GM21786 (cell line): ENCODE measurements around the gene CRLF2.
"Not testable (repeated sequence)": the region's sequence is repeated elsewhere in the genome, so short reads cannot be mapped to it uniquely, and the experiment has no call there.

Experiments
- ATAC-seq: cut with Tn5 transposase; IDR thresholded peaks from one replicate; pipeline ENCODE4 v1.9.1; 2021; ENCODE audit not compliant: unreplicated experiment

Gene CRLF2

DNA sequence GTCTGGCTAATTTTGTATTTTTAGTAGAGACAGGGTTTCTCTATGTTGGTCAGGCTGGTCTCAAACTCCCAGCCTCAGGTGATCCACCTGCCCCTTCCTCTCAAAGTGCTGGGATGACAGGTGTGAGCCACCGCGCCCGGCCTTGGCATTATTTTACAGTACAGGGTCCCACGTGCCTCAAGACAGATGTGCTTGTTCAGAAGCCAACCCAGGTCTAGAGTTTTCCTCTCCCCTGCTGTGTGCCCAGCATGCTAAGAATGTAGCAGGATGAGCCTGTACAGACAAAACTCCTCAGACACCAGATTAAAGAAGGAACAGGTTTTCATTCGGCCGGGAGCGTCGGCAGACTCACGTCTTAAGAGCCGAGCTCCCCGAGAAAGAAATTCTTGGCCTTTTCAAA is 42.2 kb downstream of the CRLF2 start:
- ATAC-seq, result no peak

GRCh38 chrX:1169189-1169588 is 43.3 kb downstream of the CRLF2 start:
- ATAC-seq, result no peak

GRCh38 chrX:1167918-1168481 is 44.4 kb downstream of the CRLF2 start:
- ATAC-seq, result no peak

DNA sequence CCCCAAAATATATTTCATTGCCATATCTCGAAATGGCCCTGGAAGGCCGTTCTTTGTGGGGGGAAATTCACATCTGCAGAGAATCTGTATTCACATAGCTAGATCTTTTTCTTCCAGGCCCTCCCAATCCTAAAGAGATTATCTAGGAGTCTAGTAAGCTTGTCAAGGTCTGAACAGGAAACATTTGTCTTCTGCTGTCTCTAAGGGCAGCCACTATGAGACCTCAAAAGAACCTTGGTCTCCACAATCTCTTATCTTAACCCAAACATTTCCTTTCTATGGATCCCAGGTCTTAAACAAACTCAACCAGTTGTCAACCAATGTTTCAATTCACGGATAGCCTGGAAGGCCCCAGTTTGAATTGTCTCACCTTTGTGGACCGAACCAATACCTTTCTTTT is 45.0 kb downstream of the CRLF2 start:
- ATAC-seq, result no peak

DNA sequence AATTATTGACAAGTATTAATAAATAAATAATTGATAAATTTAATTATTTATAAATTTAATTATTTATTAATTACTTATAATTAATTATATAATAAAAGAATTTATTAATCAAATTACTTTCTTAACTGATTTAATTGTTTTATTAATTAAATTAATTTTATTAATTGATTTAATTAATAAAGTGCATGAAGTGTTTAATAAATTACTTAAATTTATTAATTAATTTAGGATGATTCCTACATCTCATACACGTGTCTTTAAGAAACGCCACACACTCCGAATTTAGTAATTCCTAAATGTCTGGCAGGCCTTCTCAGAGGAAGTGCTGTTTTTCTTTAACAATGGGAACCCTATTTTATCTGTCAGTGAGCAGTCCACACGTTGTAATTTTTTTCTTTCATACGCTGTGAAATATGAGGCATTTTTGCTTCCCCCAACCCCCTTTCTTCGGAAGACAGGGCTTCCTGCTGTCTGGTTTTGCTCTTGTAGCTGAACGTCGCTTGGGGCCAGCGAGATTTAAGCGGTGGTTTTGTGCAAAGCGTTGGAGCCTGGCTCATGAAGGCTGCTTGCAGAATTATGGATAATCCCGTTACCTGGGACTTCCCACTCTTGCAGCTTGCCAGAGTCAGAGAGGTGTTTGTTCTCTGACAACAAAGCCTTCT is 46.8 kb downstream of the CRLF2 start:
- ATAC-seq, result no peak

DNA sequence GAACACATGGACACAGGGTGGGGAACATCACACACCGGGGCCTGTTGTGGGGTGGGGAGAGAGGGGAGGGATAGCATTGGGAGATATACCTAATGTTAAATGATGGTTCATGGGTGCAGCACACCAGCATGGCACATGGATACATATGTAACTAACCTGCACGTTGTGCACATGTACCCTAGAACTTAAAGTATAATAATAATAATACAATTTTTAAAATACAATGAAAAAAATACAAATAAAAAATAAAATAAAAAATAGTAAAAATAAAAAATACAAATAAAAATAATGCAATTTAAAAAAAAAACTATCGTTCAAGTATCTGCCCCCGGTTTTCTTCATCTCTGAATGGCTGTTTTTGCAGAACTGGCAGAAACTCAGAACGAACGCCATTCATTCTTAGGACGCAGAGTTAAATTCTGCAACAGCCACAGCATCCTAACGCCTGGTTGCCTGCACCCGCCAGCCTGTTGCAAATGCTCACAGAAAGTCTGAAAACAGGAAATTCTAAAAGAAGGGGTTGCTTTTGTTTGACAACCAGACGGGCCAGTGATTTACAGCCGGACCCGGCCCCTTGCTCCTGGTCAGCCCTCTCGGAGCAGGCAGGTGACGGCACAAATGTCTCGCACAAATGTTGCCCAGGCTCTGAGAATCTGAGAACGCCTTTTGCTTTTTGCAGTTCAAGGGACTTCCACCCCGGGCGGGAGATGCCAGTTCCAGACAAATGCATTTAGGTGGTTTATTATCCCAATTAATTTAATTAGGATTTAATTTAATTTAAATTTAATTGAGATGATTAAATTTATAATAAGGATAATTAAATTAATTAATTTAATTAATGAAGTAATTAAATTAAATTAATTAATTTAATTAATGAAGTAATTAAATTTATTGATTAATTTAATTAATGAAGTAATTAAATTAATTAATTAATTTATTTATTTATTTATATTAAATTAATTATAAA is 47.8 kb downstream of the CRLF2 start:
- ATAC-seq, result no peak

DNA sequence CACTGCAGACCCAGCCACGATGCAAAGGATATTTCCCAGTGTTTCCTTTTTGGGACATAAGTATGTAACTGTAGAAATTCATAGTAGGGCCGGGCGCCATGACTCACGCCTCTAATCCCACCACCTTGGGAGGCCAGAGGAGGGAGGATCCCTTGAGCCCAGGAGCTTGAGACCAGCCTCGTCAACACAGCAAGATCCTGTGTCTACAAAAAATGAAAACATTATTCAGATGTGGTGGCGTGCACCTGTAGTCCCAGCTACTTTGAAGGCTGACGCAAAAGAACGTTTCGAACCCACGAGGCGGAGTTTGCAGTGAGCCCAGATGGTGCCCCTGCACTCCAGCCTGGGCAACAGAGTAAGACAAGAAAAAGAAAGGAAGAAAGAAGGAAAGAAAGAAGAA is 49.2 kb downstream of the CRLF2 start:
- ATAC-seq, result no peak

DNA sequence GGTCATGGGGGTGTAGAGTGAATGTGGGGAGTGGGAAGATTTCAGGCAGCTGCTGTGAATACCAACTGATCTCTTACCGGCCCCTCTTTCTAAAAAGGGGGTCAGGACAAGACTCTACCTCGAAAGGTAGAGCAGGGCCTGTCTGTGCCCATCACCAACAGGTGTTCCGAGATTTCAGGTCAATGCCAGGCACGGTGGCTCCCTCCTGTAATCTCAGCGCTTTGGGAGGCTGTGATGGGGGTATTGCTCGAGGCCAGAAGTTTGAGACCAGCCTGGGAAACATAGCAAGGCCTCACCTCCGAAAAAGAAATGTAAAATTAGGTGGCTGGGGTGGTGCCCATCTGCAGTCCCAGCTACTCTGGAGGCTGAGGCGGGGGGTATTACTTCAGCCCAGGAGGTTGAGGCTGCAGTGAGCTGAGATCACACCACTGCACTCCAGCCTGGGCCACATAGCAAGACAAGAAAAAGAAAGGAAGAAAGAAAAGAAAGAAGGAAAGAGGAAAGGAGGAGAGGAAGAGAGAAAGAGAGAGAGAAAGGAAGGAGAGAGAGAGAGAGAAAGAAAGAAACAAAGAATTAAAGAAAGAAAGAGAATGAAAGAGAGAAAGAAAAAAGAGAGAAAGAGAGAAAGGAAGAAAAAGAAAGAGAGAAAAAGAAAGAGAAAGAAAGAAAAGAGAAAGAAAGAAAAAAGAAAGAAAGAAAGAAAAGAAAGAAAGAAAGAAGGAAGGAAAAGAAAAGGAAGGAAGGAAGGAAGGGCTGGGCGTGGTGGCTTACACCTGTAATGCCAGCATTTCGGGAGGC is 50.1 kb downstream of the CRLF2 start:
- no peak for ATAC-seq

DNA sequence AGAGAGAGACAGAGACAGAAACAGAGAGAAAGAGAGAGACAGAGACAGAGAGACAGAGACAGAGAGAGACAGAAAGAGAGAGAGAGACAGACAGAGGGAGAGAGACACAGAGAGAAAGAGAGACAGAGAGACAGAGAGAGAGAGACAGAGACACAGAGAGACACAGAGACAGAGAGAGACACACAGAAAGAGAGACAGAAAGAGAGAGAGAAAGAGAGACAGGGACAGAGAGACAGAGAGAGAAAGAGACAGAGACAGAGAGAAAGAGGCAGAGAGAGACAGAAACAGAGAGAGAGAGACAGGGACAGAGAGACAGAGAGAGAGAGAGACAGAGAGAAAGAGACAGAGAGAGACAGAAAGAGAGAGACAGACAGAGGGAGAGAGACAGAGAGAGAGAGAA is 52.9 kb downstream of the CRLF2 start:
- no peak for ATAC-seq

GRCh38 chrX:1156681-1157455 is 55.6 kb downstream of the CRLF2 start:
- ATAC-seq, result not testable (repeated sequence)

- ATAC-seq, result no peak
These were observed 58.5 kb downstream of the CRLF2 start for GRCh38 chrX:1153940-1154339.

DNA sequence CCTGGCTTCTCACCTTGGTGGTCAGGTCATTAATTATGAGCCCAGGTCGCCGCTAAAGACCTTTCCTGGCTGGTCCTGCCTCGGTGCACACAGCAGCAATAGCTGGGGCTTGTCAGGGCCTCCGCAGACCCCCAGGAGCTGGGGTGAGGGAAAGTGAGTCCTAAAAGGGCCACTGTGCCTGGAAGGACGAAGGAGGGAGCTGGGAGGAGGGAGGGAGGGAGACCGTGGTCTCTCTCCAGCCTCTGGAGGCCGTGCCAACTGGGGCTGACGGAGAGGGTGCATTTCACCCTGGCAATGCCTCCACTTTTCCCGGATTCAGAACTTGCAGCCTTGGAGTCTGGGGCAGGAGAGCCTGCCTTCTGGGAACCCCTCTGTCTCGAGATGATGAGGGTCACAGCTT is 60.4 kb downstream of the CRLF2 start:
- ATAC-seq, result no peak

- ATAC-seq, result no peak
These were observed 60.9 kb downstream of the CRLF2 start for GRCh38 chrX:1151378-1152077.

DNA sequence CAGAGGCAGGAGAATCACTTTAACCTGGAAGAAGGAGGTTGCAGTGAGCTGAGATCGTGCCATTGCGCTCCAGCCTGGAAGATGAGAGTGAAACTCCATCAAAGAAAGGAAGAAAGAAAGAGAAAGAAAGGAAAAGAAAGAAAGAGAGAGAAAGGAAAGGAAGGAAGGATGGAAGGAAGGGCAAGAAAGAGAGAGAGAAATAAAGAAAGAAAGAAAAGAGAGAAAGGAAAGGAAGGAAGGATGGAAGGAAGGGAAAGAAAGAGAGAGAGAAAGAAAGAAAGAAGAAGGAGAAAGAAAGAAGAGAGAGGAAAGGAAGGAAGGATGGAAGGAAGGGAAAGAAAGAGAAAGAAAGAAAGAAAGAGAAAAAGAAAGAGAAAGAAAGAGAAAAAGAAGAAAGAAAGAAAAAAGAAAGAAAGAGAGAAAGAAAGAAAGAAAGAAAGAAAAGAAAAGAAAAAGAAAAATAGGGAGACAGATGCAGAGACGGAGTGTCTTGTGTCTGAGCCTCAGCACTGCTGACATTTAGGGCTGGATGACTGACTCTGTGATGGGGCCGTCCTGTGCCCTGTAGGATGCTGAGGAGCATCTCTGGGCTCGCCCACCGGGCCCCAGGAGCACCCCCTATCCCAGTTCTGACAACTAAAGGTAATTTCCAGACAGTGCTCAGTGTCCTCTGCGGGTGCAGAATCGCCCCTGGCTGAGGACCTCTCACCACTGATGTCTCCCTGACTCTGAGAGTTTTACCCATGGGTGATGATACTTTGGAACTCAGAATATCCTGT is 61.7 kb downstream of the CRLF2 start:
- no peak for ATAC-seq

GRCh38 chrX:1147611-1148515 is 64.6 kb downstream of the CRLF2 start:
- no peak for ATAC-seq

GRCh38 chrX:1144293-1144692 is 68.2 kb downstream of the CRLF2 start:
- no peak for ATAC-seq
